ENCODE data around the gene CDKN1C. TPM values are rescaled to one million over a fixed set of nuclear protein-coding genes. Genes with fewer than 3 reads are reported as not detected.

The CDKN1C gene
- total RNA-seq (2014; rRNA removed) (12.0 and 12.9 TPM in 2 replicates), Bru-seq, nascent RNA (percentile 42 among the genes with signal in this experiment), BruChase-seq, experiment 1, labeled RNA remaining after a 6-hour chase (percentile 70 among the genes with signal in this experiment), BruChase-seq, experiment 2, labeled RNA remaining after a 2-hour chase (percentile 59 among the genes with signal in this experiment)
- long read RNA-seq, partial matches to known transcripts = 0 of 10 reads
- long read RNA-seq, other reads (novel, unspliced or antisense) = 1 of 10 reads

GRCh38 chr11:2885678-2886081 is at the start of gene CDKN1C:
Gene CDKN1C (minus strand): TSS chr11:2885775. CDS start chr11:2885456, 319 bp downstream.
- Histone ChIP-seq H3K4me2 (ENCODE audit: low read length) (peak within 1 kb of the TSS; percentile 100), H3K27me3 (ENCODE audit: low read length) (no peaks in the 10 kb centered on the region), H3K9me2 (replicated peaks; ENCODE audit: low read length) (no peaks in the 10 kb centered on the region), H3K4me1 (ENCODE audit: insufficient read depth, low read length) (peaks cover 11% of the 10 kb centered on the region), H3K9ac (ENCODE audit: low read length) (peak within 1 kb of the TSS; percentile 30; the same call in 1 of the 2 replicates), H2AFZ (ENCODE audit: low read length) (peak within 1 kb of the TSS; percentile 94), H3K79me2 (ENCODE audit: low read length) (no peaks in the 10 kb centered on the region), H3K4me3 (ENCODE audit: low read length) (peak within 1 kb of the TSS; percentile 82), H3K36me3 (ENCODE audit: low read depth, low read length) (no peaks in the 10 kb centered on the region), H3F3A (ENCODE audit: low read length, unreplicated experiment) (no peaks in the 10 kb centered on the region), H4K20me1 (ENCODE audit: low read length) (no peaks in the 10 kb centered on the region), H3K9me3 (ENCODE audit: low read length) (no peaks in the 10 kb centered on the region), H3K27ac (ENCODE audit: low read length) (no peak within 1 kb of the TSS)
- TF ChIP-seq, protein P1, sequence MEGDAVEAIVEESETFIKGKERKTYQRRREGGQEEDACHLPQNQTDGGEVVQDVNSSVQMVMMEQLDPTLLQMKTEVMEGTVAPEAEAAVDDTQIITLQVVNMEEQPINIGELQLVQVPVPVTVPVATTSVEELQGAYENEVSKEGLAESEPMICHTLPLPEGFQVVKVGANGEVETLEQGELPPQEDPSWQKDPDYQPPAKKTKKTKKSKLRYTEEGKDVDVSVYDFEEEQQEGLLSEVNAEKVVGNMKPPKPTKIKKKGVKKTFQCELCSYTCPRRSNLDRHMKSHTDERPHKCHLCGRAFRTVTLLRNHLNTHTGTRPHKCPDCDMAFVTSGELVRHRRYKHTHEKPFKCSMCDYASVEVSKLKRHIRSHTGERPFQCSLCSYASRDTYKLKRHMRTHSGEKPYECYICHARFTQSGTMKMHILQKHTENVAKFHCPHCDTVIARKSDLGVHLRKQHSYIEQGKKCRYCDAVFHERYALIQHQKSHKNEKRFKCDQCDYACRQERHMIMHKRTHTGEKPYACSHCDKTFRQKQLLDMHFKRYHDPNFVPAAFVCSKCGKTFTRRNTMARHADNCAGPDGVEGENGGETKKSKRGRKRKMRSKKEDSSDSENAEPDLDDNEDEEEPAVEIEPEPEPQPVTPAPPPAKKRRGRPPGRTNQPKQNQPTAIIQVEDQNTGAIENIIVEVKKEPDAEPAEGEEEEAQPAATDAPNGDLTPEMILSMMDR (conservative IDR thresholded peaks at IDR 0.05; ENCODE audit: low read depth, low read length) = no peak
- no peak for TF ChIP-seq EZH2 (IDR thresholded peaks at IDR 0.05; ENCODE audit: low read length, unreplicated experiment)
- no peak for TF ChIP-seq EZH2phosphoT487 (IDR thresholded peaks at IDR 0.05; ENCODE audit: borderline replicate concordance, low read length)
- ATAC-seq (peak; percentile 59), DNase-seq (peak; percentile 75)
- intact Hi-C loops (cut with micrococcal nuclease) = loop anchor here (2.0 to 10.0 kb wide), 2 partner anchors 185 to 461 kb away; no protein-coding TSS in a partner anchor
- no TSS peak for BruUV-seq (replicated peaks)
- POLR2A ChIA-PET (ENCODE audit: unreplicated experiment) = no interaction called here
- CTCF ChIA-PET = no interaction called here

GRCh38 chr11:2934611-2935239 is 49.1 kb upstream of the CDKN1C start:
- ChIA-PET POLR2A (ENCODE audit: unreplicated experiment) (no interaction called here), CTCF (no interaction called here)
- Histone ChIP-seq H3K27me3 (ENCODE audit: low read length) (no peaks in the 10 kb centered on the region), H3K4me2 (ENCODE audit: low read length) (no peak overlapping the region), H3K9ac (ENCODE audit: low read length) (no peak overlapping the region), H3K9me3 (ENCODE audit: low read length) (peaks cover 12% of the 10 kb centered on the region; the same call in 1 of the 2 replicates), H2AFZ (ENCODE audit: low read length) (no peak overlapping the region), H3K36me3 (ENCODE audit: low read depth, low read length) (peaks cover 10% of the 10 kb centered on the region), H3K79me2 (ENCODE audit: low read length) (no peaks in the 10 kb centered on the region), H3K27ac (ENCODE audit: low read length) (no peak overlapping the region), H3K4me1 (ENCODE audit: insufficient read depth, low read length) (peaks cover 29% of the 10 kb centered on the region), H3K9me2 (replicated peaks; ENCODE audit: low read length) (no peaks in the 10 kb centered on the region), H3F3A (ENCODE audit: low read length, unreplicated experiment) (no peaks in the 10 kb centered on the region), H3K4me3 (ENCODE audit: low read length) (no peak overlapping the region), H4K20me1 (ENCODE audit: low read length) (no peaks in the 10 kb centered on the region)
- ATAC-seq (no peak), DNase-seq (no peak)
- intact Hi-C loops (cut with micrococcal nuclease) = loop anchor here (5.0 kb wide), 1 partner anchor 163 kb away; no protein-coding TSS in a partner anchor
- no TSS peak for BruUV-seq (replicated peaks)
- TF ChIP-seq EZH2phosphoT487 (IDR thresholded peaks at IDR 0.05; ENCODE audit: borderline replicate concordance, low read length) = no peak

- Histone ChIP-seq H3K36me3 (ENCODE audit: low read depth, low read length) (peaks cover 5% of the 10 kb centered on the region), H3K9me2 (replicated peaks; ENCODE audit: low read length) (no peaks in the 10 kb centered on the region), H3K4me3 (ENCODE audit: low read length) (no peak overlapping the region), H2AFZ (ENCODE audit: low read length) (no peak overlapping the region), H3K27ac (ENCODE audit: low read length) (peak overlapping the region; percentile 94), H3K27me3 (ENCODE audit: low read length) (no peaks in the 10 kb centered on the region), H3K4me1 (ENCODE audit: insufficient read depth, low read length) (peaks cover 31% of the 10 kb centered on the region), H3K9ac (ENCODE audit: low read length) (peak overlapping the region; percentile 50), H4K20me1 (ENCODE audit: low read length) (0 out of 2 replicates have a peak, but pooled peaks cover under 1% of the 10 kb centered on the region), H3K4me2 (ENCODE audit: low read length) (peak overlapping the region; percentile 48), H3K79me2 (ENCODE audit: low read length) (peaks cover under 1% of the 10 kb centered on the region), H3K9me3 (ENCODE audit: low read length) (peaks cover 11% of the 10 kb centered on the region; the same call in 1 of the 2 replicates), H3F3A (ENCODE audit: low read length, unreplicated experiment) (no peaks in the 10 kb centered on the region)
- intact Hi-C loops (cut with micrococcal nuclease) = loop anchor here (5.0 kb wide), 1 partner anchor 163 kb away; no protein-coding TSS in a partner anchor
- no peak for TF ChIP-seq EZH2 (IDR thresholded peaks at IDR 0.05; ENCODE audit: low read length, unreplicated experiment)
- TF ChIP-seq EZH2phosphoT487 (IDR thresholded peaks at IDR 0.05; ENCODE audit: borderline replicate concordance, low read length) = no peak
- TF ChIP-seq, protein P1 (conservative IDR thresholded peaks at IDR 0.05; ENCODE audit: low read depth, low read length) = no peak
- ATAC-seq (no peak), DNase-seq (no peak)
- POLR2A ChIA-PET (ENCODE audit: unreplicated experiment) = no interaction called here
- CTCF ChIA-PET = interaction anchor here (0.6 to 0.9 kb wide), 2 partner anchors 157 to 197 kb away, joined by 4 read pairs; no protein-coding TSS in a partner anchor
- BruUV-seq (replicated peaks) = no TSS peak
These were observed 48.5 kb upstream of the CDKN1C start for GRCh38 chr11:2934021-2934550.
